Prostate gland (tissue), 2 donors: ENCODE results near the gene ANKMY1. TPM values are rescaled to one million over a fixed set of nuclear protein-coding genes. Genes with fewer than 3 reads are reported as not detected.

Source experiments
- DNase-seq: peaks from one replicate; pipeline ENCODE4 v3.0.0-alpha.2; 2019; ENCODE audit warnings: low spot score
- H3K27ac ChIP-seq, 2 donors: fragments of 200-600 bp; sonication (generic); 2 replicates each; pipeline ENCODE4 v1.5.1; 2017 to 2019
- H3K27me3 ChIP-seq: fragments of 200-600 bp; sonication (generic); replicated peaks from 2 replicates; pipeline ENCODE4 v1.5.1; 2019; ENCODE audit not compliant: insufficient read depth
- H3K36me3 ChIP-seq, 2 donors: fragments of 200-600 bp; sonication (generic); 1 replicate in 1 of 2; 2 replicates in 1 of 2; pipeline versions ENCODE4 v1.5.1 to v1.8.1; 2017 to 2019
- H3K4me1 ChIP-seq: fragments of 200-600 bp; sonication (generic); replicated peaks from 2 replicates; pipeline ENCODE4 v1.5.1; 2019
- H3K4me3 ChIP-seq, 2 donors: fragments of 200-600 bp; sonication (generic); 2 replicates each; pipeline ENCODE4 v1.5.1; 2017 to 2019
- H3K9me3 ChIP-seq: fragments of 200-600 bp; sonication (generic); 2 replicates; pipeline ENCODE4 v1.5.1; 2017
- CTCF ChIP-seq, 4 experiments: fragments of 200-600 bp in 2 of 4; fragments of 450-650 bp in 2 of 4; sonication (generic) in 2 of 4; IDR thresholded peaks; 1 replicate in 3 of 4; 2 replicates in 1 of 4; pipeline ENCODE4 v1.5.1; 2016 to 2019; ENCODE audit warnings: antibody characterized with exemption in 4 of 4, mild to moderate bottlenecking in 2 of 4, moderate library complexity in 2 of 4
- POLR2A ChIP-seq: fragments of 450-650 bp; IDR thresholded peaks from one replicate; pipeline ENCODE4 v1.6.1; 2016; ENCODE audit warnings: antibody characterized with exemption, mild to moderate bottlenecking
- POLR2AphosphoS5 ChIP-seq: sonication (generic); formaldehyde crosslinking; IDR thresholded peaks from one replicate; pipeline ENCODE4 v1.6.1; 2017; ENCODE audit warnings: antibody characterized with exemption
- WGBS: methylation state at CpG from one replicate; pipeline ENCODE4 v1.1.5; 2018; 5-methylcytosine and 5-hydroxymethylcytosine counted together
- intact Hi-C: fragments of 100-400 bp; cut with DNase I; formaldehyde crosslinking; loops from one replicate; pipeline ENCODE4 v1.14.2; 2022
- total RNA-seq, 2 donors: library from RNA; depleted of rRNA; stranded (reverse); fragments of >200 nt; gene quantifications; one replicate each; pipeline ENCODE4 v1.1.0, GENCODE V29; 2016

ANKMY1 gene
- total RNA-seq, 2 donors from 2014 or later = 22.7 to 31.4 TPM

GRCh38 chr2:240468303-240469238, 89.2 kb downstream of the ANKMY1 start:
- H3K27me3 ChIP-seq = no peaks in the 10 kb centered on the region
- no peaks in the 10 kb centered on the region for H3K36me3 ChIP-seq
- 56% methylated on average over 20 of the region's 20 CpGs for WGBS
- no peak overlapping the region for H3K27ac ChIP-seq
- H3K9me3 ChIP-seq = no peaks in the 10 kb centered on the region
- no peaks in the 10 kb centered on the region for H3K4me1 ChIP-seq
- TF ChIP-seq POLR2A (no peak), POLR2AphosphoS5 (no peak), CTCF (IDR thresholded peaks at IDR 0.05) (no peak)
- intact Hi-C loops = no loop called here
- H3K4me3 ChIP-seq = no peak overlapping the region
- peak; percentile 2 for DNase-seq

GRCh38 chr2:240467659-240468302, 90.0 kb downstream of the ANKMY1 start:
- DNase-seq = peak; percentile 3
- no peaks in the 10 kb centered on the region for H3K4me1 ChIP-seq
- WGBS = 75% methylated on average over 21 of the region's 22 CpGs
- no peak overlapping the region for H3K27ac ChIP-seq
- H3K4me3 ChIP-seq = no peak overlapping the region
- H3K27me3 ChIP-seq = no peaks in the 10 kb centered on the region
- no peak for TF ChIP-seq POLR2AphosphoS5
- no peaks in the 10 kb centered on the region for H3K9me3 ChIP-seq
- H3K36me3 ChIP-seq = no peaks in the 10 kb centered on the region
- intact Hi-C loops = no loop called here

- no peaks in the 10 kb centered on the region for H3K36me3 ChIP-seq
- H3K27ac ChIP-seq = no peak overlapping the region
- no peaks in the 10 kb centered on the region for H3K4me1 ChIP-seq
- H3K4me3 ChIP-seq = no peak overlapping the region
- peak; percentile 2 for DNase-seq
- WGBS = 75% methylated on average over 12 of the region's 12 CpGs
- intact Hi-C loops = no loop called here
- H3K9me3 ChIP-seq = no peaks in the 10 kb centered on the region
- H3K27me3 ChIP-seq = no peaks in the 10 kb centered on the region
- TF ChIP-seq CTCF (IDR thresholded peaks at IDR 0.05) (no peak), POLR2A (no peak), POLR2AphosphoS5 (no peak)
These were observed 90.6 kb downstream of the ANKMY1 start for GRCh38 chr2:240467149-240467642.

GRCh38 chr2:240466579-240467148, 91.1 kb downstream of the ANKMY1 start:
- Histone ChIP-seq H3K27me3 (no peaks in the 10 kb centered on the region), H3K36me3 (no peaks in the 10 kb centered on the region), H3K9me3 (no peaks in the 10 kb centered on the region), H3K27ac (no peak overlapping the region), H3K4me3 (no peak overlapping the region), H3K4me1 (no peaks in the 10 kb centered on the region)
- TF ChIP-seq CTCF (IDR thresholded peaks at IDR 0.05) (no peak), POLR2AphosphoS5 (no peak), POLR2A (no peak)
- intact Hi-C loops = no loop called here
- WGBS = 70% methylated on average over 12 of the region's 19 CpGs
- peak; percentile 3 for DNase-seq
